Lower lobe of right lung (tissue), 2 donors: ENCODE measurements around the gene PTPRE. TPM values are rescaled to one million over a fixed set of nuclear protein-coding genes. Genes with fewer than 3 reads are reported as not detected.
A peak's percentile ranks its signal among the peaks of the same experiment; 100 is the strongest.

Source experiments
- ATAC-seq, 2 donors: fragments of 200-7000 bp; cut with Tn5 transposase; one replicate each; pipeline ENCODE4 v1.9.1; 2020 to 2022; ENCODE audit warnings: mild to moderate bottlenecking in 2 of 2, moderate library complexity in 2 of 2
- DNase-seq: peaks from one replicate; pipeline ENCODE4 v3.0.0-alpha.2; 2020
- H3K27ac ChIP-seq: fragments of 200-600 bp; one replicate; pipeline ENCODE4 v1.8.0; 2022
- H3K27me3 ChIP-seq: fragments of 200-600 bp; one replicate; pipeline ENCODE4 v1.8.0; 2022; ENCODE audit warnings: low read depth
- H3K36me3 ChIP-seq: fragments of 200-600 bp; one replicate; pipeline ENCODE4 v1.8.0; 2022; ENCODE audit warnings: mild to moderate bottlenecking
- H3K4me1 ChIP-seq: fragments of 200-600 bp; one replicate; pipeline ENCODE4 v1.8.0; 2022
- H3K4me3 ChIP-seq: fragments of 200-600 bp; one replicate; pipeline ENCODE4 v1.8.0; 2022; ENCODE audit warnings: mild to moderate bottlenecking
- H3K9me3 ChIP-seq: fragments of 200-600 bp; one replicate; pipeline ENCODE4 v1.8.0; 2022
- CTCF ChIP-seq: fragments of 200-600 bp; IDR thresholded peaks from one replicate; pipeline ENCODE4 v1.8.0; 2022; ENCODE audit warnings: antibody characterized with exemption, mild to moderate bottlenecking
- intact Hi-C: fragments of 100-400 bp; cut with DNase I; formaldehyde crosslinking; loops from one replicate; pipeline ENCODE4 v1.11.0; 2022
- long read RNA-seq: library from polyadenylated mRNA; unstranded; transcript quantifications from one replicate; pipeline ENCODE4 v2.0.0, GENCODE V29; 2021
- total RNA-seq: library from RNA; stranded (reverse); fragmentation: NEBNext Ultra II Directional; extraction: Animal tissue kit (Norgen Biotek cat#: 25700); gene quantifications from one replicate; pipeline ENCODE4 v1.2.1, GENCODE V29; 2021
- donor health status: DM: no; HTN: yes; CAD: no; lungs with severe emphysema.

The PTPRE gene
- total RNA-seq = 60.5 TPM
- long read RNA-seq, full-length matches to known transcripts = 4 of 58 reads
- long read RNA-seq, partial matches to known transcripts = 25 of 58 reads
- long read RNA-seq, other reads (novel, unspliced or antisense) = 29 of 58 reads

- ATAC-seq = peak; percentile 96 to 97
- peak; percentile 75 for TF ChIP-seq CTCF
- H3K36me3 ChIP-seq = no peaks in the 10 kb centered on the region
- H3K27me3 ChIP-seq = peaks cover 4% of the 10 kb centered on the region
- H3K9me3 ChIP-seq = no peaks in the 10 kb centered on the region
- H3K4me1 ChIP-seq = peaks cover 26% of the 10 kb centered on the region
- H3K4me3 ChIP-seq = peak within 1 kb of the TSS; percentile 75
- peak; percentile 89 for DNase-seq
- peak within 1 kb of the TSS; percentile 87 for H3K27ac ChIP-seq
- intact Hi-C loops = loop anchor here (5.0 kb wide), 1 partner anchor 106 kb away; no protein-coding TSS in a partner anchor
Observed at GRCh38 chr10:127906548-127907377, at the start of gene PTPRE. TSS of gene PTPRE (plus strand) at chr10:127907103. CDS start at chr10:128040882, 133,779 bp downstream.

- no peak overlapping the region for H3K27ac ChIP-seq
Observed at GRCh38 chr10:127860592-127860991, 46.3 kb upstream of the PTPRE start.

GRCh38 chr10:127863231-127863825 lies 43.6 kb upstream of the PTPRE start:
- Histone ChIP-seq H3K27ac (no peak overlapping the region), H3K4me1 (no peaks in the 10 kb centered on the region), H3K36me3 (no peaks in the 10 kb centered on the region), H3K27me3 (no peaks in the 10 kb centered on the region), H3K9me3 (no peaks in the 10 kb centered on the region), H3K4me3 (no peak overlapping the region)
- TF ChIP-seq CTCF = no peak
- no peak for ATAC-seq
- DNase-seq = no peak
- intact Hi-C loops = no loop called here

More at GRCh38 chr10:127860592-127860991, 46.3 kb upstream of the PTPRE start:
- H3K9me3 ChIP-seq = no peaks in the 10 kb centered on the region
- H3K4me1 ChIP-seq = no peaks in the 10 kb centered on the region
- H3K27me3 ChIP-seq = no peaks in the 10 kb centered on the region
- no peak for DNase-seq
- H3K36me3 ChIP-seq = no peaks in the 10 kb centered on the region
- ATAC-seq = no peak
- TF ChIP-seq CTCF = no peak
- intact Hi-C loops = no loop called here
- H3K4me3 ChIP-seq = no peak overlapping the region

- no peak for TF ChIP-seq CTCF
- no peaks in the 10 kb centered on the region for H3K27me3 ChIP-seq
- no peak overlapping the region for H3K4me3 ChIP-seq
- no peaks in the 10 kb centered on the region for H3K4me1 ChIP-seq
- ATAC-seq = no peak
- H3K36me3 ChIP-seq = no peaks in the 10 kb centered on the region
- H3K9me3 ChIP-seq = no peaks in the 10 kb centered on the region
- no peak overlapping the region for H3K27ac ChIP-seq
- DNase-seq = no peak
- intact Hi-C loops = no loop called here
Observed at GRCh38 chr10:127866276-127867013, 40.5 kb upstream of the PTPRE start.

- intact Hi-C loops = no loop called here
- no peak for TF ChIP-seq CTCF
- H3K9me3 ChIP-seq = no peaks in the 10 kb centered on the region
- ATAC-seq (no peak), DNase-seq (no peak)
- H3K27me3 ChIP-seq = no peaks in the 10 kb centered on the region
- H3K4me3 ChIP-seq = no peak overlapping the region
- no peak overlapping the region for H3K27ac ChIP-seq
- no peaks in the 10 kb centered on the region for H3K4me1 ChIP-seq
- H3K36me3 ChIP-seq = no peaks in the 10 kb centered on the region
Observed at GRCh38 chr10:127867805-127868204, 39.1 kb upstream of the PTPRE start.
